H9 (cell line): Measurements from ENCODE around the gene GLDC. TPM values are rescaled to one million over a fixed set of nuclear protein-coding genes. Genes with fewer than 3 reads are reported as not detected.

Experiments used
- DNase-seq: peaks from one replicate; pipeline ENCODE4 v3.0.0-alpha.2; 2017
- H2AFZ ChIP-seq: one replicate; pipeline ENCODE4 v1.6.1; 2013; ENCODE audit warnings: mild to moderate bottlenecking, low read length, control low read depth, moderate library complexity
- H2AK5ac ChIP-seq: 2 replicates; pipeline ENCODE4 v1.6.1; 2013; ENCODE audit warnings: low read length, control low read depth, mixed read lengths; ENCODE audit not compliant: insufficient read length
- H2BK120ac ChIP-seq: one replicate; pipeline ENCODE4 v1.6.1; 2013; ENCODE audit warnings: low read depth, mild to moderate bottlenecking, low read length, control low read depth, inconsistent platforms; ENCODE audit not compliant: poor library complexity, severe bottlenecking
- H2BK12ac ChIP-seq: 2 replicates; pipeline ENCODE4 v1.6.1; 2013; ENCODE audit warnings: low read length, control low read depth, mixed read lengths, low read depth; ENCODE audit not compliant: insufficient read length
- H2BK15ac ChIP-seq: 2 replicates; pipeline ENCODE4 v1.6.1; 2013; ENCODE audit warnings: low read depth, low read length, control low read depth
- H2BK20ac ChIP-seq: one replicate; pipeline ENCODE4 v1.6.1; 2013; ENCODE audit warnings: low read depth, mild to moderate bottlenecking, low read length, control low read depth, inconsistent platforms; ENCODE audit not compliant: poor library complexity, severe bottlenecking
- H2BK5ac ChIP-seq: 2 replicates; pipeline ENCODE4 v1.6.1; 2013; ENCODE audit warnings: low read length, control low read depth, mixed read lengths; ENCODE audit not compliant: insufficient read length
- H3K14ac ChIP-seq: 2 replicates; pipeline ENCODE4 v1.6.1; 2013; ENCODE audit warnings: low read length, control low read depth; ENCODE audit not compliant: insufficient read depth
- H3K18ac ChIP-seq: 2 replicates; pipeline ENCODE4 v1.6.1; 2013; ENCODE audit warnings: low read depth, mild to moderate bottlenecking, mixed read lengths, low read length, control low read depth; ENCODE audit not compliant: insufficient read length
- H3K23ac ChIP-seq: 2 replicates; pipeline ENCODE4 v1.6.1; 2013; ENCODE audit warnings: low read length, control low read depth, mixed read lengths, low read depth; ENCODE audit not compliant: insufficient read length
- H3K23me2 ChIP-seq: 2 replicates; pipeline ENCODE4 v1.6.1; 2013; ENCODE audit warnings: low read depth, mild to moderate bottlenecking, mixed read lengths, low read length, control low read depth; ENCODE audit not compliant: insufficient read length, poor library complexity, severe bottlenecking
- H3K27ac ChIP-seq: 2 replicates; pipeline ENCODE4 v1.5.1; 2013; ENCODE audit warnings: low read length, control low read depth, mixed read lengths, low read depth; ENCODE audit not compliant: insufficient read length
- H3K27me3 ChIP-seq: 2 replicates; pipeline ENCODE4 v1.6.1; 2013; ENCODE audit warnings: low read length, control low read depth, inconsistent platforms; ENCODE audit not compliant: insufficient read depth
- H3K4ac ChIP-seq: 2 replicates; pipeline ENCODE4 v1.6.1; 2013; ENCODE audit warnings: low read depth, mild to moderate bottlenecking, control low read depth, inconsistent platforms, low read length, moderate library complexity
- H3K4me1 ChIP-seq: 2 replicates; pipeline ENCODE4 v1.6.1; 2013; ENCODE audit warnings: low read length, control low read depth, inconsistent platforms; ENCODE audit not compliant: insufficient read depth
- H3K4me2 ChIP-seq: 2 replicates; pipeline ENCODE4 v1.6.1; 2013; ENCODE audit warnings: low read length, control low read depth, mixed read lengths; ENCODE audit not compliant: insufficient read length, insufficient read depth
- H3K56ac ChIP-seq: 2 replicates; pipeline ENCODE4 v1.6.1; 2013; ENCODE audit warnings: low read depth, mild to moderate bottlenecking, mixed read lengths, low read length, control low read depth; ENCODE audit not compliant: insufficient read length
- H3K79me1 ChIP-seq: 2 replicates; pipeline ENCODE4 v1.6.1; 2013; ENCODE audit warnings: low read depth, mild to moderate bottlenecking, moderate library complexity, low read length, control low read depth, inconsistent platforms; ENCODE audit not compliant: insufficient read depth, poor library complexity, severe bottlenecking
- H3K79me2 ChIP-seq: 2 replicates; pipeline ENCODE4 v1.6.1; 2013; ENCODE audit warnings: low read length, control low read depth, inconsistent platforms; ENCODE audit not compliant: insufficient read depth
- H3K9ac ChIP-seq: 2 replicates; pipeline ENCODE4 v1.6.1; 2013; ENCODE audit warnings: low read length, control low read depth, mixed read lengths; ENCODE audit not compliant: insufficient read length; ENCODE audit errors: extremely low read depth
- H3K9me3 ChIP-seq: one replicate; pipeline ENCODE4 v1.6.1; 2013; ENCODE audit warnings: low read depth, low read length, inconsistent platforms; ENCODE audit not compliant: control insufficient read depth
- H3T11ph ChIP-seq: one replicate; pipeline ENCODE4 v1.6.1; 2013; ENCODE audit warnings: mild to moderate bottlenecking, low read length, control low read depth, inconsistent platforms
- H4K20me1 ChIP-seq: one replicate; pipeline ENCODE4 v1.6.1; 2013; ENCODE audit not compliant: control insufficient read depth, insufficient read length, insufficient read depth
- H4K5ac ChIP-seq: 2 replicates; pipeline ENCODE4 v1.6.1; 2013; ENCODE audit warnings: low read depth, mild to moderate bottlenecking, mixed read lengths, low read length, control low read depth; ENCODE audit not compliant: insufficient read length
- H4K8ac ChIP-seq: replicated peaks from 2 replicates; pipeline ENCODE4 v1.6.1; 2013; ENCODE audit warnings: low read length, control low read depth, mixed read lengths, low read depth; ENCODE audit not compliant: insufficient read length
- H4K91ac ChIP-seq: 2 replicates; pipeline ENCODE4 v1.6.1; 2013; ENCODE audit warnings: low read depth, mild to moderate bottlenecking, moderate library complexity, mixed read lengths, low read length, control low read depth; ENCODE audit not compliant: insufficient read length
- H3K27ac Mint-ChIP-seq, 3 experiments: 2 replicates in 2 of 3; 3 replicates in 1 of 3; pipeline ENCODE4 v1.8.0; 2020 to 2021; ENCODE audit warnings: mixed read lengths in 3 of 3, mild to moderate bottlenecking in 1 of 3, moderate library complexity in 1 of 3
- H3K27me3 Mint-ChIP-seq: 2 replicates; pipeline ENCODE4 v1.8.0; 2021; ENCODE audit warnings: low read depth, mild to moderate bottlenecking, moderate library complexity, mixed read lengths
- H3K36me3 Mint-ChIP-seq, 3 experiments: 2 replicates in 2 of 3; 3 replicates in 1 of 3; pipeline ENCODE4 v1.8.0; 2020 to 2021; ENCODE audit warnings: low read depth in 3 of 3, mixed read lengths in 3 of 3; ENCODE audit not compliant: insufficient read depth in 1 of 3
- H3K4me1 Mint-ChIP-seq, 2 experiments: 2 replicates each; pipeline ENCODE4 v1.8.0; 2020; ENCODE audit warnings: mixed read lengths in 2 of 2
- H3K4me3 Mint-ChIP-seq, 2 experiments: 2 replicates in 1 of 2; 3 replicates in 1 of 2; pipeline ENCODE4 v1.8.0; 2020 to 2021; ENCODE audit warnings: mild to moderate bottlenecking in 2 of 2, mixed read lengths in 2 of 2, moderate library complexity in 1 of 2
- H3K9me3 Mint-ChIP-seq, 2 experiments: 2 replicates in 1 of 2; 3 replicates in 1 of 2; pipeline ENCODE4 v1.8.0; 2020; ENCODE audit warnings: mild to moderate bottlenecking in 2 of 2, mixed read lengths in 2 of 2, moderate library complexity in 1 of 2
- CTCF ChIP-seq: fragments of 200-600 bp; sonication (generic); conservative IDR thresholded peaks from 3 replicates; pipeline ENCODE4 v1.8.0; 2021; ENCODE audit warnings: antibody characterized with exemption, mild to moderate bottlenecking
- WGBS: extraction: QIAGEN DNeasy Blood & Tissue Kit; methylation state at CpG from one replicate; pipeline ENCODE4 v1.1.7; 2013; ENCODE audit warnings: missing lambda C conversion rate, low lambda C conversion rate, mixed read lengths; ENCODE audit not compliant: insufficient read length; ENCODE audit errors: extremely low coverage; 5-methylcytosine and 5-hydroxymethylcytosine counted together
- total RNA-seq: library from RNA; stranded (reverse); gene quantifications from 2 replicates; pipeline ENCODE4 v1.2.1, GENCODE V29; 2021

GLDC gene
- total RNA-seq, 1 experiment from 2014 or later = 74.4 TPM

- Histone ChIP-seq H3K9me3 (no peaks in the 10 kb centered on the region), H3K4ac (no peak overlapping the region)
- peaks cover 12 to 44% (median 16%) of the 10 kb centered on the region in 3 experiments for H3K36me3 Mint-ChIP-seq
Measured at GRCh38 chr9:6675268-6675667, 29.7 kb upstream of the GLDC start.

More at GRCh38 chr9:6675268-6675667, 29.7 kb upstream of the GLDC start:
- Histone ChIP-seq H2AK5ac (no peak overlapping the region), H4K20me1 (no peaks in the 10 kb centered on the region), H3K56ac (no peak overlapping the region), H2BK120ac (no peak overlapping the region), H3K27ac (no peak overlapping the region), H2BK12ac (no peak overlapping the region), H2AFZ (no peak overlapping the region), H2BK20ac (no peak overlapping the region), H3T11ph (no peak overlapping the region), H3K79me1 (no peaks in the 10 kb centered on the region), H3K9ac (no peak overlapping the region), H2BK5ac (no peak overlapping the region), H3K23ac (no peak overlapping the region), H4K8ac (no peak overlapping the region), H2BK15ac (no peak overlapping the region), H3K14ac (no peak overlapping the region), H3K79me2 (no peaks in the 10 kb centered on the region), H3K23me2 (no peaks in the 10 kb centered on the region), H3K18ac (no peak overlapping the region), H3K4me1 (no peaks in the 10 kb centered on the region), H4K5ac (no peak overlapping the region), H4K91ac (no peak overlapping the region), H3K27me3 (no peaks in the 10 kb centered on the region), H3K4me2 (no peak overlapping the region)
- no peaks in the 10 kb centered on the region for H3K9me3 Mint-ChIP-seq
- DNase-seq = no peak
- no peak overlapping the region for H3K27ac Mint-ChIP-seq
- no peak for TF ChIP-seq CTCF
- WGBS = no CpG with 5 or more reads among the region's 4 CpGs
- no peaks in the 10 kb centered on the region for H3K27me3 Mint-ChIP-seq
- 0 out of 4 replicates have a peak, but pooled peaks cover 0 to under 1% of the 10 kb centered on the region in 2 experiments for H3K4me1 Mint-ChIP-seq
- H3K4me3 Mint-ChIP-seq = no peak overlapping the region
